GM12875 (cell line): Measurements from ENCODE around the gene ZNF3.

Experiments used
- H3K4me3 ChIP-seq: one replicate; pipeline ENCODE4 v1.5.1; 2011; ENCODE audit warnings: low read depth, low read length, control low read depth
- CTCF ChIP-seq: IDR thresholded peaks from 2 replicates; pipeline ENCODE4 v1.5.1; 2011; ENCODE audit warnings: low read depth, mild to moderate bottlenecking, control low read depth, inconsistent platforms, low read length, moderate library complexity, borderline replicate concordance; ENCODE audit not compliant: insufficient read depth

ZNF3 gene

DNA sequence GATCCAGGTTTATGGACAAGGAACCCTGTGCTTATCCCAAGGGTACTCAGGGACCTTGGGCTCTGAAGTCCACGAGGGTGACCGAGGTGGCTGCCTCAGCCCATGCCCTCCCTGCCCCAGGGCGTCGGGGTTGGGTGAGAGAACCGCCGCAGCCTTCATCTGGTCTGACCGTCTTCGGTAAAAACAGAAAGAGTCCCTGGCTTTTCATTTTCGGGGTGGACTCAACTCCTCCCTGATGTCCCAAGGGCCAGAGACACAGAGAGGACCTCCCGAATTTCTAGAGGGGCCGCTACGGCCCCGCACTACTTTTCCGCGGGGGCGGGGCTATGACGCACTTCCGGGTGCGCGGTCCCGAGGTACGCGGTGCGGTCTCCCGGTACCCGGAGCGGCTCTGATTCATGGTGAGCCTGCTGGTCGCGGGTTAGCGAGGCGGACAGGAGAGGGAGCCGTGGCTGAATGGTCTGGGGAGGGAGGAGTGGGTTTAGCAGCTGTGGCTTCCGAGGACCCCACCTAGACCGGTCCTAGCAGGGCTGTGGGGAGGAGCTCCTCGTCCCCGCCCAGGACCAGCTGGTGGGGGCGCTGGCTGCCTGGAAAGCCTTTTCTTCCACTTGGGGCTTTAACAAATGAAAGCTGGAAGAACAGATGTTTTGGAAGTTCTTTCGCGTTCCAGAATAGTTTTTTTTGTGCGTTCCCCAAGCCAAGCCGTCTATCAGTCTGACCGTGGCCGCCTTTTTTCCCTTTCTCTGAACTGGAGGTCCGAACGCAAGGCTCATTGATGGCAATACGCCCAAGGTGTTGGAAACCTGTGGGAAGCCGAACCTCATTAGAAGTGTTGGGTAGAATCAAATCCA lies 31.9 kb downstream of the ZNF3 start, which contains the start of gene ZSCAN21:
Gene ZSCAN21, plus strand, starts transcription at position 334 of the 851 bp plus-strand sequence. CDS start 7,233 bp downstream, outside the sequence.
- TF ChIP-seq CTCF = no peak
- peak within 1 kb of the TSS; percentile 94 for H3K4me3 ChIP-seq

GRCh38 chr7:100048680-100049079 lies 32.8 kb downstream of the ZNF3 start:
- TF ChIP-seq CTCF = no peak
- H3K4me3 ChIP-seq = no peak overlapping the region

DNA sequence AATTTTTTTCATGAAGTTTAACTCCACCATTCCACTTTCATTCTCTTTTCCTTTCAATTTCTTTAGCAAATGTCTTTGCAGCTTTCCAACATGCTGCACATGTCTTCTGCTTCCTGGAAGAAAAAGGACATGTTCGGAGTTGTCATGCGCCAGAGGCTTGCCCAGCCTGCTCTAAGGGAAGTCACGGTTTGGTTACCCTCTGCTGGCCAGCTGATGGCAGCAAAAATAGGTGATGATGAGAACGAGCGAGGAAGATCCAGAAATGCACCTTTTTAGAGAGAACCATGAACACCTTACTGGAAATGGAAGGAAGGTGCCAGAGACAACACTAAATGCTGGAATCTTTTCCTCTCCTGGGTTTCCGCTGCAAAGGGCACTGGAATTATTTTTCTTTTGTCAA lies 36.8 kb downstream of the ZNF3 start:
- 0 out of 2 replicates have a peak, but pooled peaks have one; percentile 13 for TF ChIP-seq CTCF
- H3K4me3 ChIP-seq = no peak overlapping the region

- no peak overlapping the region for H3K4me3 ChIP-seq
- TF ChIP-seq CTCF = no peak
These were observed 40.9 kb downstream of the ZNF3 start for GRCh38 chr7:100040575-100040974.

- H3K4me3 ChIP-seq = no peak overlapping the region
- no peak for TF ChIP-seq CTCF
These were observed 43.2 kb downstream of the ZNF3 start for GRCh38 chr7:100038326-100038725.

GRCh38 chr7:100035876-100036275 lies 45.6 kb downstream of the ZNF3 start:
- no peak for TF ChIP-seq CTCF
- H3K4me3 ChIP-seq = no peak overlapping the region
